SK-N-MC (cell line): ENCODE data around the gene MIPEP.

Experiments
- EZH2 ChIP-seq: fragments of 200-600 bp; sonication (generic); IDR thresholded peaks from one replicate; pipeline ENCODE4 v1.6.1; 2017; ENCODE audit warnings: antibody characterized with exemption
- POLR2AphosphoS5 ChIP-seq: IDR thresholded peaks from 2 replicates; pipeline ENCODE4 v1.6.1; 2012; ENCODE audit warnings: mild to moderate bottlenecking, low read depth, low read length, borderline replicate concordance

DNA sequence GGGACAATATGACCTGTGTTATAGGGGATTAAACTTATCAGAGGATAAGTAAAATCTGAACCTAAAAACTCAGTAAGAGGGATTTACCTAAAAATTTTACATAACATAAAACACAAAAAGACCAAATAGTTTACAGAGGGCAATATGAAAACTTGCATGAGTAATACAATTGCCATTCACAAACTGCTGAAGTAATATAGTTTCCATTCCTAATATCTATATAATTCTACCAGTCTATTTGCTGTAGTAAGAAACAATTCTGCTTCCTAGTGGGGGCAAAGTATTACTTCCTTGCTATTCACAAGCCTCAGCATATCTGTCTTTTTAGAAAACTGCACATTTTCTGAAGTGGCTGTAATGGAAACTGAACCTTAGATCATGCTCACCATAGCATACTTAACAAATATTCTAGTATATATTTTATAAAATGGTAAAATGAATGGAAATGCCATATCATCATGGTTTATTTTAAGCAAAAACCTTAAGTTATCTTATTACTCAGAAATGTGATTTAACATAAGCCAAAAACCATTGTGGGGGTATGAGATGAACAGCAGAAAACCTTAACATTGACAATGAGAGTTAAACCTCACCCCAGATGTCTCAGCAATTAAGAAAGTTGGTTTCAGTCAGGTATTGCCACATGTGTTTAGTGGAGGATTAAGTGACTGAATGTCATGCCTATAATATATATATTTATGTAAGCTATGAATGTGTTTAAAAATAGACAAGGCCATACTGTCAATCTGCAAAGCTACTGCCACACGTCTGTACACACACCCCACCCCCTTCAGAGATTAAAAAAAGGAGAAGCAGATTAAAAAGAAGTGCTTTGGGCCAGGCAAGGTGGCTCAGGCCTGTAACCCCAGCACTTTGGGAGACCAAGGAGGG lies 136.8 kb downstream of the MIPEP start:
- TF ChIP-seq EZH2 (no peak), POLR2AphosphoS5 (no peak)
